ENCODE data around the gene HP1BP3.

- TF ChIP-seq CTCF (IDR thresholded peaks at IDR 0.05) (no peak), POLR2AphosphoS5 (IDR thresholded peaks at IDR 0.05) (no peak)
These were observed 34.4 kb upstream of the HP1BP3 start for GRCh38 chr1:20821466-20821865.

Measured in upper lobe of left lung (tissue), 4 donors.